Lower leg skin (tissue), 3 donors: ENCODE data around the gene CTSO.

Experiments
- POLR2A ChIP-seq, 2 donors: fragments of 450-650 bp; IDR thresholded peaks; one replicate each; pipeline ENCODE4 v1.6.1; 2016 to 2017; ENCODE audit warnings: antibody characterized with exemption in 2 of 2, mild to moderate bottlenecking in 1 of 2, moderate library complexity in 1 of 2
- TF ChIP-seq, protein P1 (sequence below), 3 donors: fragments of 450-650 bp; IDR thresholded peaks; one replicate each; pipeline ENCODE4 v1.5.1; 2016; ENCODE audit warnings: antibody characterized with exemption in 3 of 3, mild to moderate bottlenecking in 3 of 3, moderate library complexity in 2 of 3

DNA sequence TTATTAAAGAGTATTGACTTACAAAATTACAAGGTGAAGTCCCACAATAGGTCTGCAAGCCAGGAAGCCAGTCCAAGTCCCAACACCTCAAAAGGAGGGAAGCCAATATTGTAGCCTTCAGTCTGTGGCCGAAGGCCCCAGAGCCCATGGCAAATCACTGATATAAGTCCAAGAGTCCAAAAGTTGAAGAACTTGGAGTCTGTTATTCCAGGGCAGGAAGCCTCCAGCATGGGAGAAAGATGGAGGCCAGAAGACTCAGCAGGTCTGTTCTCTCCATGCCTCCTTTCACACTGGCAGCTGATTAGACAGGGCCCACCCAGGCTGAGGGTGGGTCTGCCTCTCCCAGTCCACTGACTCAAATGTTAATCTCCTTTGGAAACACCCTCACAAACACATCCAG, 32.1 kb downstream of the CTSO start:
- TF ChIP-seq, protein P1, sequence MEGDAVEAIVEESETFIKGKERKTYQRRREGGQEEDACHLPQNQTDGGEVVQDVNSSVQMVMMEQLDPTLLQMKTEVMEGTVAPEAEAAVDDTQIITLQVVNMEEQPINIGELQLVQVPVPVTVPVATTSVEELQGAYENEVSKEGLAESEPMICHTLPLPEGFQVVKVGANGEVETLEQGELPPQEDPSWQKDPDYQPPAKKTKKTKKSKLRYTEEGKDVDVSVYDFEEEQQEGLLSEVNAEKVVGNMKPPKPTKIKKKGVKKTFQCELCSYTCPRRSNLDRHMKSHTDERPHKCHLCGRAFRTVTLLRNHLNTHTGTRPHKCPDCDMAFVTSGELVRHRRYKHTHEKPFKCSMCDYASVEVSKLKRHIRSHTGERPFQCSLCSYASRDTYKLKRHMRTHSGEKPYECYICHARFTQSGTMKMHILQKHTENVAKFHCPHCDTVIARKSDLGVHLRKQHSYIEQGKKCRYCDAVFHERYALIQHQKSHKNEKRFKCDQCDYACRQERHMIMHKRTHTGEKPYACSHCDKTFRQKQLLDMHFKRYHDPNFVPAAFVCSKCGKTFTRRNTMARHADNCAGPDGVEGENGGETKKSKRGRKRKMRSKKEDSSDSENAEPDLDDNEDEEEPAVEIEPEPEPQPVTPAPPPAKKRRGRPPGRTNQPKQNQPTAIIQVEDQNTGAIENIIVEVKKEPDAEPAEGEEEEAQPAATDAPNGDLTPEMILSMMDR (IDR thresholded peaks at IDR 0.05) = no peak
- TF ChIP-seq POLR2A (IDR thresholded peaks at IDR 0.05) = no peak
